ENCODE data around the gene CHAMP1.
A peak's percentile ranks its signal among the peaks of the same experiment; 100 is the strongest.
"Not testable (repeated sequence)": the region's sequence is repeated elsewhere in the genome, so short reads cannot be mapped to it uniquely, and the experiment has no call there.

The CHAMP1 gene

DNA sequence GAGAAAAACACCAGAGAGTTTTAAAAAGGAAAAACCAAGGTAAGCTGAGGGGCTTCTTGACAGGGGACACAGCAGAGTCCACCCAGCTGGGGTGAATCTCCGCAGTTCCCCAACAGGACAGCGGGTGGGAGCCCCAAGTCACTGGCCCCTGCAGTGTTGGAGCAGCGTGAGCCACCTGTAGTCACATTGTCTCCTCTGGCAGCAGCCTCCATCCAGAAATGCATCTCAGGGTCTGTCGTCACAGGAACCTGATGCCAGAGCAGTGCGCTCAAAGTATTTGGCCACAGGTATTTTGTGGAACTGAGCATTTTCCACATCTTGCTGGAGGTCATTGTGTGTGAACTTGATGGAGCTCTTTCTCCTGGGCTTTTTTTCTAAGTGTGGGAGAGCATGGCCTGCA is 24.7 kb downstream of the CHAMP1 start:
- DNase-seq = no peak

- peak; percentile 50 to 72 for DNase-seq
Observed at GRCh38 chr13:114339857-114340534, 25.7 kb downstream of the CHAMP1 start.

DNA sequence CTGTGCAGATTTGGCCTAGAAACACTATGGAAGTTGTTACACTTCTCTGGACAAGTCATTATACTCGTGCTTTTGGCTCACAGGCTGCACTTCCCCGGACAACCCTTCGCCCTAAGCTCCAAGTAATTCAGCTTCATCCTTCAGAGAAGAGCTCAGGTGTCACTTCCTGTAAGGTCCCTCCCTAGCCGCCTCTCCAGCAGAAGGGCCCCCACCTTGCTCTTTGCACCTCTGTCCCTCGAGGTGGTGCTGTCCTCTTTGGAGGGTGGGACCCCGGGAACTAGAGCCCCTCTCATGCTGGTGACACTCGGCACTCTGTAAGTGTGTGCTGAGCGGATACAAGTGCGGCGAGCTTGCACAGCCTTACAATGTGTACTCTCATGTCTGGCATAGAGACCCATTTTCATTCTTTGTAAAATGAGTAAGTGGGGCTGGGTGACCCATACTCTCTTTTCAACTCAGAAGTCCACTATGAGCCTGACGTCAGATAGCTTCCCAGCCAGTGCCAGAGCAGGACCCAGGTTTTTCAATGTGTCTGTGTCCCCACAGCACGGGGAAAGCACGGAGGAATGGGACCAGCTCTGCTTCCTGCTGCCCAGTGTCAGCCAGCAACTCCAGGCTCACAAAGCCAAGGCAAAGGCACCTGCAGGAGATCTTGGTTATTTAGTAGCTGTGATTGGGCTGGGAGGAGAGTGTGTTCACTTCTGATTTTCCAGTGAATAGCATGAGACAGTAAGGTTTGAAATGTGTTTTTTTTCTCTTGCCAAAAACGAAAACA is 26.9 kb downstream of the CHAMP1 start:
- no peak for DNase-seq

DNA sequence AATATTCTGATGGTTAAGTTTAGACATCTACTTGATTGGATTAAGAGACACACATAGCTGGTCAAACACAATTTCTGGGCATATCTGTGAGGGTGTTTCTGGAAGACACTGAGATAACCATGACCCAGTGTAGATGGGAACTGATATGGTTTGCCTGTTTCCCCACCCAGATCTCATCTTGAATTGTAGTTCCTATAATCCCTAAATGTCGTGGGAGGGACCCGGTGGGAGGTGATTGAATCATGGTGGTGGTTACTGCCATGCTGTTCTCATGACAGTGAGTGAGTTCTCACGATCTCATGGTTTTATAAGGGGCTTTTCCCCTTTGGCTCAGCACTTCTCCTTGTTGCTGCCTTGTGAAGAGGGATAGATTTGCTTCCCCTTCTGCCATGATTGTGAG is 33.0 kb downstream of the CHAMP1 start:
- not testable (repeated sequence) for DNase-seq

DNA sequence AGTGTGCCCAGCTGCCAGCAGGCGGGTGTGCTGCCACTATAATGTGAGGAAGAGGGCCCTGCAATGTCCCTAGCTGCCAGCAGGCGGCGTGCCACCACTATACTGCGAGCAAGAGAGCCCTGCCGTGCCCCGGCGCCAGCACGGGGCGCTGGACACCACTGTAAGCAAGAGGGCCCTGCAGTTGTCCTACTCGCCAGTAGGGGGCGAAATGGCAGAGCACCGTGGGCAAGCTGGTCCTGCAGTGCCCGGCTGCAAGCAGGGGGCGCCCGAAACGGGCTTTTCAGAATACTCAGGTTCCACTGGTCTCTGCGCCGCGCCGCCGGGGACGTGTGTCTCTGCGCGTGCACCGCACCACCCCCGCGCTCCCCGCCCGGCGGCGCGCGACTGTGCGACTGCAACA is 38.5 kb downstream of the CHAMP1 start:
- peak; percentile 31 to 33 for DNase-seq

DNA sequence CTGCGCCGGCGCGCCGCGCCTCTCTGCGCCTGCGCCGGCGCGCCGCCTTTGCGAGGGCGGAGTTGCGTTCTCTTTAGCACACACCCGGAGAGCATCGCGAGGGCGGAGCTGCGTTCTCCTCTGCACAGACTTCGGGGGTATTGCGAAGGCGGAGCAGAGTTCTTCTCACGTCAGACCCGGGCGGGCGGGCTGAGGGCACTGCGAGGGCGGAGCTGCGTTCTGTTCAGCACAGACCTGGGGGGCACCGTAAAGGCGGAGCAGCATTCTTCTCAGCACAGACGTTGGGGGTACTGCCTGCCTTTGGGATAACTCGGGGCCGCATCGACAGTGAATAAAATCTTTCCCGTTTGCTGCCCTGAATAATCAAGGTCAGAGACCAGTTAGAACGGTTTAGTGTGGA is 39.1 kb downstream of the CHAMP1 start:
- not testable (repeated sequence) for DNase-seq
